CD4-positive, alpha-beta T cell (primary cell): ENCODE measurements around the gene NREP. TPM values are rescaled to one million over a fixed set of nuclear protein-coding genes. Genes with fewer than 3 reads are reported as not detected.

Experiments used
- ATAC-seq: fragments of 200-7000 bp; cut with Tn5 transposase; one replicate; pipeline ENCODE4 v1.10.0; 2022; ENCODE audit warnings: mild to moderate bottlenecking; ENCODE audit not compliant: poor library complexity
- CTCF ChIA-PET: fragments of 350-600 bp; sonication (Branson Sonifier 250); formaldehyde crosslinking; loops from one replicate; lab custom pipeline; 2021; ENCODE audit warnings: antibody characterized with exemption, inconsistent platforms; lab: Charles Lee
- POLR2A ChIA-PET: fragments of 350-600 bp; sonication (Branson Sonifier 250); formaldehyde crosslinking; loops from one replicate; lab custom pipeline; 2021; ENCODE audit warnings: antibody characterized with exemption, inconsistent platforms; lab: Charles Lee
- DNase-seq, 14 experiments: peaks; one replicate each; pipeline ENCODE4 v3.0.0-alpha.2; 2013 to 2020; ENCODE audit warnings: mixed read lengths in 2 of 14
- H3K27ac ChIP-seq, 2 donors: one replicate each; pipeline versions ENCODE4 v1.5.1 to v1.7.0; 2013; ENCODE audit warnings: low read length in 2 of 2, low read depth in 1 of 2, mild to moderate bottlenecking in 1 of 2
- H3K27me3 ChIP-seq, 2 experiments: 1 replicate in 1 of 2; 2 replicates in 1 of 2; pipeline versions ENCODE4 v1.6.1 to v1.7.0; 2013; ENCODE audit warnings: low read length in 2 of 2, control low read depth in 1 of 2, mild to moderate bottlenecking in 1 of 2, moderate library complexity in 1 of 2; ENCODE audit not compliant: insufficient read depth in 2 of 2, control insufficient read depth in 1 of 2
- H3K36me3 ChIP-seq: one replicate; pipeline ENCODE4 v1.6.1; 2013; ENCODE audit warnings: low read length, control low read depth; ENCODE audit not compliant: insufficient read depth
- H3K4me1 ChIP-seq: one replicate; pipeline ENCODE4 v1.6.1; 2013; ENCODE audit warnings: low read length, control low read depth; ENCODE audit not compliant: insufficient read depth
- H3K4me3 ChIP-seq: one replicate; pipeline ENCODE4 v1.5.1; 2013; ENCODE audit warnings: mild to moderate bottlenecking, low read length, moderate library complexity
- H3K9me3 ChIP-seq, 2 experiments: 1 replicate in 1 of 2; 2 replicates in 1 of 2; pipeline versions ENCODE4 v1.6.1 to v1.7.0; 2013; ENCODE audit warnings: low read length in 2 of 2, mild to moderate bottlenecking in 2 of 2, control low read depth in 1 of 2, moderate library complexity in 1 of 2; ENCODE audit not compliant: control insufficient read depth in 1 of 2, insufficient read depth in 1 of 2
- H3K27ac Mint-ChIP-seq: one replicate; pipeline ENCODE4 v1.8.0; 2020; ENCODE audit warnings: mixed read lengths
- H3K27me3 Mint-ChIP-seq: one replicate; pipeline ENCODE4 v1.8.0; 2021; ENCODE audit warnings: mixed read lengths
- H3K36me3 Mint-ChIP-seq: one replicate; pipeline ENCODE4 v1.8.0; 2021; ENCODE audit warnings: low read depth, mixed read lengths
- H3K4me1 Mint-ChIP-seq: one replicate; pipeline ENCODE4 v1.8.0; 2021; ENCODE audit warnings: low read depth, mixed read lengths
- H3K4me3 Mint-ChIP-seq: one replicate; pipeline ENCODE4 v1.8.0; 2020; ENCODE audit warnings: mild to moderate bottlenecking, mixed read lengths
- H3K9me3 Mint-ChIP-seq: one replicate; pipeline ENCODE4 v1.8.0; 2020; ENCODE audit warnings: mixed read lengths
- intact Hi-C, 2 experiments: fragments of 100-400 bp; cut with DNase I in 1 of 2; cut with micrococcal nuclease in 1 of 2; formaldehyde crosslinking; loops; one replicate each; pipeline versions ENCODE4 v1.15.1 to v1.9.0; 2023 to 2025; cut with DNase I, micrococcal nuclease
- total RNA-seq, 174 experiments: library from RNA in 2 of 174; stranded (reverse) in 2 of 174; gene quantifications; one replicate each; pipeline ENCODE4 v1.2.3 and lab custom pipeline; 2021 to 2026
- TF ChIP-seq, protein P1 (sequence below): fragments of 200-600 bp; IDR thresholded peaks from one replicate; pipeline ENCODE4 v1.8.0; 2022; ENCODE audit warnings: antibody characterized with exemption, mild to moderate bottlenecking

NREP gene
- total RNA-seq, 2 experiments from 2014 or later = 2.3 to 2.9 TPM

DNA sequence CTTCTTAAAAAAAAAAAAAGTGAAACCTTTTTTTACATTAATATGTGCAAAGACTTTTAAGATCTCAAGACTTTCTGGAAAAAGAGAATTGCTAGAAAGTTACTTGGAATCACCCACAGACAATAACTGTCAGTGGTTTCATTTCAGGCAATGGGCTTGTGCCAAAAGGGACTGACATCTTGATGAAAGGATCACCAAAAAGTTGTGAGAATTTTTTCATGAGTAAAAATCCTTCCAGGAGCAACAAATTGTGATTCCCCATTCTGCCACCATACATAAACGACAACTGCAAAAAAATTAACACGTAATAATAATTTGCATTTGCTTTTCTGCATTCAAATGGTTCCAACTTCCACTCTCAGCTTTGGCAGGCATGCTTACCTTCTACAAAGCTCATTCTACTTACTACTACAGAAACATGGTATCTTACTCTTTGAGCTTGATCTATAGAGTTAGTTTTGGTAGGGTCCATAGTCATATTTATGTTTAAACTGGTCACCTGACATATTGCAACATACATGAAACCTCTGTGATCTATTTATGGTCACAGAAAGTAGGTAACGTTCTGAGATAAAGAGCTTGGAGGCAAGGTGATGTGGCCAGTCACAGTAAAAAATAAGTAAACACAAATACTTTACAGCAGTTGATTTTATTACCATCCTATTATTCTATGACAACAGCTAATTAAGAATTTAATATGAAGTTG is 3.0 kb downstream of the NREP start:
- H3K4me3 ChIP-seq = no peak overlapping the region
- intact Hi-C loops = loop anchor here in 1 of 2 experiments (10.0 kb wide), 1 partner anchor 951 kb away; no protein-coding TSS in a partner anchor
- no peak for ATAC-seq
- Mint-ChIP-seq H3K9me3 (no peaks in the 10 kb centered on the region), H3K4me1 (peaks cover 28% of the 10 kb centered on the region), H3K4me3 (no peak overlapping the region), H3K27me3 (no peaks in the 10 kb centered on the region), H3K27ac (no peak overlapping the region), H3K36me3 (peaks cover 4% of the 10 kb centered on the region)
- peaks cover 5% of the 10 kb centered on the region for H3K4me1 ChIP-seq
- H3K27me3 ChIP-seq = no peaks in the 10 kb centered on the region
- TF ChIP-seq, protein P1, sequence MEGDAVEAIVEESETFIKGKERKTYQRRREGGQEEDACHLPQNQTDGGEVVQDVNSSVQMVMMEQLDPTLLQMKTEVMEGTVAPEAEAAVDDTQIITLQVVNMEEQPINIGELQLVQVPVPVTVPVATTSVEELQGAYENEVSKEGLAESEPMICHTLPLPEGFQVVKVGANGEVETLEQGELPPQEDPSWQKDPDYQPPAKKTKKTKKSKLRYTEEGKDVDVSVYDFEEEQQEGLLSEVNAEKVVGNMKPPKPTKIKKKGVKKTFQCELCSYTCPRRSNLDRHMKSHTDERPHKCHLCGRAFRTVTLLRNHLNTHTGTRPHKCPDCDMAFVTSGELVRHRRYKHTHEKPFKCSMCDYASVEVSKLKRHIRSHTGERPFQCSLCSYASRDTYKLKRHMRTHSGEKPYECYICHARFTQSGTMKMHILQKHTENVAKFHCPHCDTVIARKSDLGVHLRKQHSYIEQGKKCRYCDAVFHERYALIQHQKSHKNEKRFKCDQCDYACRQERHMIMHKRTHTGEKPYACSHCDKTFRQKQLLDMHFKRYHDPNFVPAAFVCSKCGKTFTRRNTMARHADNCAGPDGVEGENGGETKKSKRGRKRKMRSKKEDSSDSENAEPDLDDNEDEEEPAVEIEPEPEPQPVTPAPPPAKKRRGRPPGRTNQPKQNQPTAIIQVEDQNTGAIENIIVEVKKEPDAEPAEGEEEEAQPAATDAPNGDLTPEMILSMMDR = no peak
- peaks cover 0 to 4% of the 10 kb centered on the region in 2 experiments for H3K9me3 ChIP-seq
- H3K36me3 ChIP-seq = no peaks in the 10 kb centered on the region
- CTCF ChIA-PET = no interaction called here
- H3K27ac ChIP-seq = no peak overlapping the region
- POLR2A ChIA-PET = no interaction called here
- no peak for DNase-seq

DNA sequence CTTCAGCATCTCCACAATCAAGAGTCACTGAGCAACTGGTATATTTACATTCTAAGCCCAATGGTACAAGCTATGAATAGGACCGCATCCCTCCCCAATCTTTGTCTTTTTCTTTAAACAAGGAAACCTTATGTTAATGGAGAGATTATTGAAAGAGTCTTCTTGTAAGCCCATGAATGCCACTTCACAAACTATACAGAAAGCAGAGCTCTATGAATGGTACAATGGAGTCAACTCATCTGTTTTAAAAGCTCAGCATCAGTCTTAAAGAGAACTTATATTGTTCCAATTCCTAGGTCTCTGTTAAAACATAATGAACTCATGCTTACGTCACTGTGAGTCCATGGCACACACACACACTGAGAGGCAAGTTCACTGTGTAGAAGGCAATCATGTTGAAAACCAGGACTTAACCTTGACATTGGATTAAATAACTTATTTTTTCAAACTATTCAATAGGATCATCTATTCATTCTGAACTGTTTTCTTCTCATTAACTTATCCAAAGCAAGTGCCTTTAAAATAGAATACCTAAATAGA is 4.5 kb downstream of the NREP start:
- intact Hi-C loops = loop anchor here in 1 of 2 experiments (10.0 kb wide), 1 partner anchor 952 kb away; no protein-coding TSS in a partner anchor
- POLR2A ChIA-PET = no interaction called here
- H3K4me3 Mint-ChIP-seq = no peak overlapping the region

DNA sequence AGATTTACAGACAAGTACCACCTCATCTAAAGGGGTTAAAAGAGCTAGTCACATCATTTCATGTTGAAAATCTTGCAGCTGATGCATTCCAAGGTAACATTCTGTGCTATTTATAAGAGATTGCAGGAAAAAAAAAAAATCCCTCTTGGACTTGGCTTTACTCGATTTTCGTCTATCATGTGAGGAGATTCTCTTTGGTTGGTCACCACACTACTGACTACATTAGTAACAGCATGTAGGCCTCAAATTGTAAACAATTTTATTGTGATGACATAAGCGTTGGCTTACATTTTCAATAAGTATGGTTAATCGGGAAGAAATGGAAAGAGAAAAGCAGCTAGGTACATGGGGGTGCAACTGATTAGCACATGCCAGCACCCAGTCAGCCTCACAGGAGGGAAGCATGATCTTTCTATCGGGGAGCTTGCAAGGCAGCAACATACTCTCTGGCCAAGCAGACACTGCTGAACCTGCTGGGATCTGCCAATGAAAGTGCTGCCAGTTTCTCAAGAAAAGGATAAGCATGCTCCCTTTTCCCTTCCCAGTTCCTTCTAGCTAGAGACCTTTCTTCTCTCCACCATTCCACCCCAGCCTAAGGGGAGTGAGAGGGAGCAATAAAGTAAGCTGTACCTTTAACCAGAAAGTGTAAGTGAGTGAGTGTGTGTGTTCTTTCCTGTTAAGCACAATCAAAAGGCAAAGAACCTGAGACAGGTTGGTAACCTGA is 7.5 kb downstream of the NREP start:
- H3K27me3 Mint-ChIP-seq = no peaks in the 10 kb centered on the region
- ATAC-seq = no peak
- CTCF ChIA-PET = no interaction called here

More for the DNA sequence above, 4.5 kb downstream of the NREP start:
- CTCF ChIA-PET = no interaction called here
- Mint-ChIP-seq H3K27me3 (no peaks in the 10 kb centered on the region), H3K9me3 (no peaks in the 10 kb centered on the region), H3K36me3 (peaks cover 4% of the 10 kb centered on the region), H3K27ac (no peak overlapping the region), H3K4me1 (peaks cover 22% of the 10 kb centered on the region)
- Histone ChIP-seq H3K9me3 (no peaks in the 10 kb centered on the region), H3K36me3 (no peaks in the 10 kb centered on the region), H3K27me3 (no peaks in the 10 kb centered on the region), H3K27ac (no peak overlapping the region), H3K4me3 (no peak overlapping the region), H3K4me1 (no peaks in the 10 kb centered on the region)
- DNase-seq (no peak), ATAC-seq (no peak)
- TF ChIP-seq, protein P1 = no peak

More for the DNA sequence above, 7.5 kb downstream of the NREP start:
- TF ChIP-seq, protein P1 = no peak
- no peaks in the 10 kb centered on the region for H3K36me3 ChIP-seq
- H3K27ac ChIP-seq = no peak overlapping the region
- H3K27me3 ChIP-seq = no peaks in the 10 kb centered on the region
- no peak overlapping the region for H3K4me3 ChIP-seq
- no peaks in the 10 kb centered on the region for H3K36me3 Mint-ChIP-seq
- no peaks in the 10 kb centered on the region for H3K4me1 ChIP-seq
- H3K9me3 ChIP-seq = no peaks in the 10 kb centered on the region
- no peaks in the 10 kb centered on the region for H3K9me3 Mint-ChIP-seq
- DNase-seq = no peak
- H3K4me1 Mint-ChIP-seq = no peaks in the 10 kb centered on the region
- H3K4me3 Mint-ChIP-seq = no peak overlapping the region
- intact Hi-C loops = loop anchor here in 1 of 2 experiments (10.0 kb wide), 1 partner anchor 955 kb away; no protein-coding TSS in a partner anchor
- H3K27ac Mint-ChIP-seq = no peak overlapping the region
- POLR2A ChIA-PET = no interaction called here
